Thyroid gland (tissue), 4 donors: Measurements from ENCODE around the gene CDKN3. TPM values are rescaled to one million over a fixed set of nuclear protein-coding genes. Genes with fewer than 3 reads are reported as not detected.

Experiments
- total RNA-seq, 4 donors: library from RNA; depleted of rRNA; stranded (reverse); fragments of >200 nt; gene quantifications; one replicate each; pipeline ENCODE4 v1.2.3, GENCODE V29; 2016

CDKN3 gene
- total RNA-seq, 4 donors from 2014 or later = 0.78 to 8.2 (median 4.9) TPM

Other genes with a start within 250 kb of the CDKN3 start
- 100 to 1,000 TPM in 3 of 4 donors, 10 to 100 TPM in 1; 52.0 to 167 (median 108) TPM for gene CNIH1, start 44.4 kb downstream of the CDKN3 start, total RNA-seq
- 10 to 100 TPM; 43.9 to 73.1 (median 57.4) TPM for gene GMFB, start 92.0 kb downstream of the CDKN3 start, total RNA-seq
- gene CGRRF1, start 112.9 kb downstream of the CDKN3 start, total RNA-seq = 10 to 100 TPM; 21.7 to 42.6 (median 25.8) TPM
- gene SAMD4A, start 170.1 kb downstream of the CDKN3 start, total RNA-seq = 10 to 100 TPM; 12.6 to 32.7 (median 17.6) TPM